HG02623 (cell line): Measurements from ENCODE around the gene STRA6.

ENCODE experiments used
- ATAC-seq: cut with Tn5 transposase; IDR thresholded peaks from one replicate; pipeline ENCODE4 v1.9.1; 2021; ENCODE audit warnings: moderate library complexity; ENCODE audit not compliant: unreplicated experiment

Gene STRA6

DNA sequence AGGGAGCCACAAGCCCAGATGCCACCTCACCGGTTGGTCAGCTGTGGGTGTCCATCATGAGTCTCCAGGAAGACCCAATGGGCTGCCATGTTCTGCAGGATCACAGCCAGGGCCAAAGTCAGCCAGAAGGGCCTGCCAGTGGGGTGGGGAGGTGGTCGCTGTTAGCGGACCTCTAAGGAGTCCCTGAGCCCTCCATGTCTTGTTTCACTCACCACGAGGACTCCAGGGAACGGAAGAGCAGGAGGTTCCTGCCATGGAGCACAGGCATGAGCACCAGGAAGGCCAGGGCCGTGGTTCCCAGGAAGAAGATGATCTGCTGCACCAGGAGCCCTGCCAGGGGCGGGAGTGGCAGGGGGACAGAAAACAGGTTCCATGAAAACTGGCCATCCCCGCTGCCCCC lies 20.5 kb downstream of the STRA6 start:
- ATAC-seq, result no peak

DNA sequence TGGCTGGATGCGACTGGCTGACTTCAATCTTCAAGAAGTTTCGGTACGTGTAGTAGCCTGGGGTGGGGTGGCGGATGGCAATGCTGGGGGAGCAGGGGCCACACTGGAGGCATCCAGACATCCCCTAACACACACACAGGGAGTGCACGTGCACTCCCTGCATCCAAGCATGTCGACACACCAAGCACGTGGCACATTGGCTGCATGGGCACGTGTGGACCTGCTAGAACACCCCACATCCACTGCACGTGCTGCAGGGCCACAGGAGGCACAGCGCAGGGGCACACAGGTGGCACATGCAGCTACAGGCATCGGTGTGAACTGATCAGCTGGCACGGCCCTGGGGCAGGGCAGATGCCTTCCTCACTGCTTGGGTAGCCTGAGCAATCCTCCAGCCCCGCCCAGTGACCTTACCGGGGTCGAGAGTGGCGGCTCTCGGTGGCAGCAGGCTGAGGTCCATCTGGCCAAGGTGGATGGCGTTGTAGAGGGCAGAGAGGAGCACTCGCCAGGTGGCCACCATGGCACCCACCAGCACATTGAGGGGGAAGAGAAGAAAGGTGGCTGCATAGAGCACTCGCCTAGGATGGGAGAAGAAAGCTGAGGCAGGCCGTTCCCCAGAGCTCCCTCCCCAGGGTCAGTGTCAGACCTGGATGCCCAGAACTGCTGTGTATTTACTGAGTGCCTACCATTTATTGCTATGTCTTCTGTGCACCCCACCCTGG lies 21.5 kb downstream of the STRA6 start:
- ATAC-seq, result no peak

DNA sequence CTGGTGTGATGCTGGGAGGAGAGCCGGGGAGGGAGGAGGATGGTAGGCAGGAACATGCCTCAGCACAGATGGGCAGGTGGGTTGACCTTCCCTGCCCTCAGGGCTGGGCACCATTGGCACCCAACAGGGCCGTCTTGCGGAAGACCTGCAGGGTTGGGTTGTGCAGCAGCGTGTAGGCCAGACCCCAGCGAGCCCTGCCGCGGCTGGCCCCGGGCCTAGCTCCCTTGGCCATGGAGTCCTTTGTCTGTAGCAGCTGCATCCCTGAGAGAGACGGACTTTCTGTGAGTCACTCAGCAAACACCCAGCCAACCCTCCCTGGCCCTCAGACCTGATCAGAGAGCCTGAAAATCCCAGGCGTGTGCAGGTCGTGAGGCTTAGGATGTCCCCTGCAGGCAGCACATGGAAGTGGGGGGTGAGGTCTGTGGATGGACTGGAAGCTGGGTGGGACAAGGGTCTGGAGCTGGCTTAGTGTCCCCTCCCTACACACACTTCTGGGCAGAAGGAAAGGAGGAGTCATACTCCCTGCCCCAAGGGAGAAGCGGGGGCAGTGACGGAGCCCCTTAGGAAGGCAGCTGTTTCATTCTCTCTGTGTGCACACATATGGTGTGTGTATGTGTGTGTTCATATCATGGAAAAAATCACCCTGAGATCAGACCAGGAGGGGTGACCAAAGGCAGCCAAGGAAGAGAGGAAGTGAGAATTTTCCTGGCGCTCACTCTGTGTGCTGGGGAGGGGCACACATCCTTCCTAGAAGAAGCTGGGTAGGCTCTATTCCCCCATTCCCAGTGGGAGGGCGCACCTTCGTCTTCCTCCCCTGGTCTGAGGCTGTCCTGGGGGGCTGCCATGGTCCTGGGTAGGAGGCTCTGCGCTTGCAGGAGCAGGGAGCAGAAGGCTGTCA lies 22.4 kb downstream of the STRA6 start:
- ATAC-seq, result no peak

DNA sequence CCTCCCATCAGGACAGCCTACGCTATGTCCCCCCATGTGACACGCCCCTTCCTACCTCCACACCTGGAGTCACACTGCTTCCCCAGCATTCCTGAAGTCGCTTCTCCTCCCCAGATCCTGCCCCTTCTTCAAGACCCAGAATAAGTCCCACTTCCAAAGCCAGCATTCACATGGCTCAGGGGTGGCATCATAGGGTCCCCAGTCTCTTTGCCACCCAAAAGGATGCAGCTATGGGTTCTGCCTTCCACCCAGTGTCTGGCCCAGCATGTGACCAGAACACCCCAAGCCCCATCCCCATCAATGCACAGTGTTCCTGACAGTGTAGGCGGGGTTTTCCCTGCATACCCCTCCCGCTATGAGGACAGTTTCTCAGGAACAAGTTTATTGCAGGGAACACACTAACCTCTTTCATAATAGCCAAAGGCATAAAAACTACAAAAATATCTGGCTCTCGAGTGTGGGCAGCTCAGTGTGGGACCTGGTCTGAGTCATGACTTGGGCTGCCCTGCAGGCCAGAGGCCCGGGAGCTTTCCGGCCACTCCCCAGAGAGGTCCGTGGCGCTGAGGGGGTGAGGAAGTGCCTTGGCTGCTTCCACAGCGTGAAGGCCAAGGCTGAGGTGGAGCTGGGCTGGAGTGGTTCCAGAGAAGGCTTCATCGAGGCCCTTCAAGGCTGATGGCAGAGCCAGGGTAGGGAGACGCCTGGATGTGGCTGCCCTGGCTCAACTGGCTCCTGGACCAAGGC lies 23.3 kb downstream of the STRA6 start:
- ATAC-seq, result no peak

DNA sequence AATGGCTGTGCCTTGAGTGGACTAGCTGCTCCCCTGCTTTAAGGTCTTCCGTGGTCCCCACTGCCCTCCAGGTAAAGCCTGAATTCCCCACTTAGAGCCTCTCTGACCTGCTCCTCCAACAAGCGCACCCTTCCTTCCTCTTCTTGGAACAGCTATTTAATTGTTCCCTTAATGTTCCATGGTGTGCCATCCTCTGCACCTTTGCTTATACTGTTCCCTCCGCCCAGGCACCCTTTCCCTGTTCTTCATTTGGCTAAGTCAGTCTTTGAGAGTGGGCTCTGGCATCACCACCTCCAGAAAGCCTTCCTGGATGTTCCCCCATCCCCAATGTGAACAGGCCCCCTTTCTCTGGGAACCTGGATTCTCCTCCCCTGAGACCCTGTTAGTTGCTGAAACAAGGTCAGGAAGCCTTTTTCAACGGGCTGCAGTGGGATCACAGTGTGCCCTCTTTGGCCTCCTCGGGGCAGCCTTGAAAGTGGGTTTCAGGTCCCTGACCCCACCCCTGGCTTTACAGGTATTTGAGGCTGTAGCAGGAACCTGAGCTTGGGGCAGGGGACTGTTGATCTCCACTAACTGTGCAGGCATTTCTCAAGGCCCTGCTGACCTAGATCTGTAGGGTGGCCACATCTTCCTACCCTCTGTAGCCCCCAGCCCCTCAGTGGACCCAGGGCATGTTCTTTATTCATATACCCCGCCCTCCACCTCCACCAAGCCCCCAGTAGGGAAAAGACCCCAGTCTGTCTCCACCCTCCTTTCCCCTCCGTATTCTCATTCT lies 24.1 kb downstream of the STRA6 start:
- no peak for ATAC-seq

DNA sequence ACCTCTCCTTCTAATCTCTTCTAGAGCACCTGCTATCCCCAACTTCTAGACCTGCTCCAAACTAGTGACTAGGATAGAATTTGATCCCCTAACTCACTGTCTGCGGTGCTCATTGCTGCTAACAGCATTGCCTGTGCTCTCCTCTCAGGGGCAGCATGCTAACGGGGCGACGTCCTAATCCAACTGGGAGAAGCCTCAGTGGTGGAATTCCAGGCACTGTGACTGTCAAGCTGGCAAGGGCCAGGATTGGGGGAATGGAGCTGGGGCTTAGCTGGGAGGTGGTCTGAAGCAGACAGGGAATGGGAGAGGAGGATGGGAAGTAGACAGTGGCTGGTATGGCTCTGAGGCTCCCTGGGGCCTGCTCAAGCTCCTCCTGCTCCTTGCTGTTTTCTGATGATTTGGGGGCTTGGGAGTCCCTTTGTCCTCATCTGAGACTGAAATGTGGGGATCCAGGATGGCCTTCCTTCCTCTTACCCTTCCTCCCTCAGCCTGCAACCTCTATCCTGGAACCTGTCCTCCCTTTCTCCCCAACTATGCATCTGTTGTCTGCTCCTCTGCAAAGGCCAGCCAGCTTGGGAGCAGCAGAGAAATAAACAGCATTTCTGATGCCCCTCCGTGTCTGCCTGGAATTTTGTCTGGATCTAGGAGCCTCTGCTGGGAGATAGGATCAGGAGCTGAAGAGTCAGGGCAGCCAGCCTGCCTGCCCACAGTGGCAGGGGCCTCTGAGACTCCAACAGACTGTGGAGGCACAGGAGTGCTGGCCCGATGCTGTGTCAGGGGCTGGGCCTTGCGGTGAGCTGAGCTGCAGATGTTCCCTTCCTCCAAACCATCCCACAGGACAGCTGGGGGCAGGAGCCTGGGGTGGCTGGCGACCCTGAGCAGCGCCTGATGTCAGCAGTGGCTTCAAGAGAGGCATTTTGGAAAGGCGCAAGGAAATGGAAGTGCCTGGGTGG lies 26.0 kb downstream of the STRA6 start:
- ATAC-seq, result no peak

DNA sequence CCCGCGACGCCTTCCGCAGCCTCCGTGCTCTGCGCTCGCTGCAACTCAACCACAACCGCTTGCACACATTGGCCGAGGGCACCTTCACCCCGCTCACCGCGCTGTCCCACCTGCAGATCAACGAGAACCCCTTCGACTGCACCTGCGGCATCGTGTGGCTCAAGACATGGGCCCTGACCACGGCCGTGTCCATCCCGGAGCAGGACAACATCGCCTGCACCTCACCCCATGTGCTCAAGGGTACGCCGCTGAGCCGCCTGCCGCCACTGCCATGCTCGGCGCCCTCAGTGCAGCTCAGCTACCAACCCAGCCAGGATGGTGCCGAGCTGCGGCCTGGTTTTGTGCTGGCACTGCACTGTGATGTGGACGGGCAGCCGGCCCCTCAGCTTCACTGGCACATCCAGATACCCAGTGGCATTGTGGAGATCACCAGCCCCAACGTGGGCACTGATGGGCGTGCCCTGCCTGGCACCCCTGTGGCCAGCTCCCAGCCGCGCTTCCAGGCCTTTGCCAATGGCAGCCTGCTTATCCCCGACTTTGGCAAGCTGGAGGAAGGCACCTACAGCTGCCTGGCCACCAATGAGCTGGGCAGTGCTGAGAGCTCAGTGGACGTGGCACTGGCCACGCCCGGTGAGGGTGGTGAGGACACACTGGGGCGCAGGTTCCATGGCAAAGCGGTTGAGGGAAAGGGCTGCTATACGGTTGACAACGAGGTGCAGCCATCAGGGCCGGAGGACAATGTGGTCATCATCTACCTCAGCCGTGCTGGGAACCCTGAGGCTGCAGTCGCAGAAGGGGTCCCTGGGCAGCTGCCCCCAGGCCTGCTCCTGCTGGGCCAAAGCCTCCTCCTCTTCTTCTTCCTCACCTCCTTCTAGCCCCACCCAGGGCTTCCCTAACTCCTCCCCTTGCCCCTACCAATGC lies 27.1 kb downstream of the STRA6 start:
- no peak for ATAC-seq

DNA sequence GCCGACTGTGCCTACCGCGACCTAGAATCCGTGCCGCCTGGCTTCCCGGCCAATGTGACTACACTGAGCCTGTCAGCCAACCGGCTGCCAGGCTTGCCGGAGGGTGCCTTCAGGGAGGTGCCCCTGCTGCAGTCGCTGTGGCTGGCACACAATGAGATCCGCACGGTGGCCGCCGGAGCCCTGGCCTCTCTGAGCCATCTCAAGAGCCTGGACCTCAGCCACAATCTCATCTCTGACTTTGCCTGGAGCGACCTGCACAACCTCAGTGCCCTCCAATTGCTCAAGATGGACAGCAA lies 27.7 kb downstream of the STRA6 start:
- no peak for ATAC-seq

DNA sequence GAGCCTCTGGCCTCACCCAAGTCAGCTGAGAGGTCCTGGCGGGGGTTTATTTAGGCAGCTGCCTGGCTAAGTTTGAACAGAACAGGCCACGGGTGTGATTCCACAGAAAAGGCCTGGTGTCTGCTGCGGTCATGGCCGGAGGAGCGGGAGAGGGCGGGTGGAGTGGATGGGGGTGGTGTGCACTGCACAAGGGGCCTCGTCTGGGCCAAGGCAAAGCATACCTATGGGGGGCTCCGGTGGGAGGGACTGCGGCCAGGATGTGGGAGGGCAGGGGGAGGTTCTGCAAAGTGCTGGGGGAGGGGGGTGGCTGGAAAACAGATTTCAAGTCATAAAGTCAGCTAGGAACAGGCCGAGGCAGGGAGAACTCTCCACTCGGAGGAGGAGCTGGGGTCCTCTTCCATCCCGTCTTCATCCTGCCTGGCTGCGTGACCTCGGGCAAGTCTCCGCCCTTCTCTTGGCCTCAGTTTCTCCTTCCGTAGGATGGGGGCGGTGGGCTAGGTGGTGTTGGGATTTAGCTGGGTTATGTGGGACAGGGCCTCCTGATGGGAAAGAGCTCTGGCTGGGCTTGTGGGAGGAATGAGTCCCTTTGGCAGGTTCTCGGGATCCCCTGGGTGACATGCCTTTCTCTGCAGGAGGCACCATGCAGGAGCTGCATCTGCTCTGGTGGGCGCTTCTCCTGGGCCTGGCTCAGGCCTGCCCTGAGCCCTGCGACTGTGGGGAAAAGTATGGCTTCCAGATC lies 28.2 kb downstream of the STRA6 start:
- ATAC-seq, result no peak

DNA sequence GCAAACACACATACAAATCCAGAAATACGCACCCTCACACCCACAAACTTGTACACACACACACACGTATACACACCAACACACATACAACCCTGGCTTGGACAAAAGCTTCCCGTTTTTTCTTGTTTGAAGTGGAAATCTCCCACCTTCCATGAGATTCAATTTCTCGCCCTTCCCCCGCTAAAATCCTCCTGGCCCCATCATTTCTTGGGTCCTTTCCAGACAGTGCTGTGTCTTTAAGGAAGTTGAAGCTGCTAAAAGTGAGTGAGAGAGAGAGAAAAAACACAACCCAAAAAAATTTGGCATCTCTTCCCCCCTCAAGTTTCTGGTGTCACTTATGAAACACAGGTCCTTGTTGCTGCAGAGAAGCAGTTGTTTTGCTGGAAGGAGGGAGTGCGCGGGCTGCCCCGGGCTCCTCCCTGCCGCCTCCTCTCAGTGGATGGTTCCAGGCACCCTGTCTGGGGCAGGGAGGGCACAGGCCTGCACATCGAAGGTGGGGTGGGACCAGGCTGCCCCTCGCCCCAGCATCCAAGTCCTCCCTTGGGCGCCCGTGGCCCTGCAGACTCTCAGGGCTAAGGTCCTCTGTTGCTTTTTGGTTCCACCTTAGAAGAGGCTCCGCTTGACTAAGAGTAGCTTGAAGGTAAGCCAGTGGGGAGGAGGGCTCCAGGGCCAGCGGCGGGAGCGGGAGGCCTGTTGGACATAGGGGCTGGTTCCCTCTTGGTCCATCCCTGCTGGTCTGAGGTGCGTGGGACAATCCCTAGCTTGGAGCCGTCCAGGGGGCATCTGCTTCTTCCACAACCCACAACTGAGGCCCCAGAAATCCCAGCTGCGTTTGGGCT lies 29.0 kb downstream of the STRA6 start, which contains the start of gene ISLR:
Gene ISLR, plus strand, starts transcription at position 331 of the 839 bp plus-strand sequence. CDS start 1,149 bp downstream, outside the sequence.
- no peak for ATAC-seq

DNA sequence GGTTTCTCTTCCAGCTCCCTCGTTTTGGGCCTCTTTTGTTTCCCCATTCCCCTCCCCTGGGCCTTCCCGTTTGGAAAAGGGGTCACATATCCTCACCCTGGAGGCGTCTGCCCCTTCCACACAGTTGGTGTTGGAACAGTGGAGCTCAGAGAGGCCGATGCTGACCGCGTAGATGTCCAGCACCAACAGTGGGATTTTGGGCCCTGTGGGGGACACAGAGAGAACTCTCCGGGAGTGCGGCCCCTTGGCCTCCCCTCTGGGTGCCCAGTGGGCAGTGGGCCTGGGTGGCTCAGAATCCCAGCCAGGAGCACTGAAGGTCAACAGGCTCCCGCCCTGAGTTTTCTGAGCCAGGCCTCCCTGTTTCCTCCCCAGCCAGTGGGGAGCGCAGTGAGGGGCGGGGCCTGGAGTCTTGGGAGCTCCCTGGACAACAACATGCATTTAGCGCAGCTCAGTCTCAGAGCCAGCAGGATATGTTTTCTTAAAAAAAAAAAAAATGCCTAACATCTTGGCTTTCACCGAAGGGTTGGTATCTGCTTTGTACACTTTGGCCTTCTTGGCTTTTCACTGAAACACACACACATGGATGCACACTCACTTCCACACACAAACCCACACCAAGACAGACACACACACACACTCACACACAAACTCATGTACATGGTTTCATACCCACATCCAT lies 29.7 kb downstream of the STRA6 start:
- no peak for ATAC-seq

DNA sequence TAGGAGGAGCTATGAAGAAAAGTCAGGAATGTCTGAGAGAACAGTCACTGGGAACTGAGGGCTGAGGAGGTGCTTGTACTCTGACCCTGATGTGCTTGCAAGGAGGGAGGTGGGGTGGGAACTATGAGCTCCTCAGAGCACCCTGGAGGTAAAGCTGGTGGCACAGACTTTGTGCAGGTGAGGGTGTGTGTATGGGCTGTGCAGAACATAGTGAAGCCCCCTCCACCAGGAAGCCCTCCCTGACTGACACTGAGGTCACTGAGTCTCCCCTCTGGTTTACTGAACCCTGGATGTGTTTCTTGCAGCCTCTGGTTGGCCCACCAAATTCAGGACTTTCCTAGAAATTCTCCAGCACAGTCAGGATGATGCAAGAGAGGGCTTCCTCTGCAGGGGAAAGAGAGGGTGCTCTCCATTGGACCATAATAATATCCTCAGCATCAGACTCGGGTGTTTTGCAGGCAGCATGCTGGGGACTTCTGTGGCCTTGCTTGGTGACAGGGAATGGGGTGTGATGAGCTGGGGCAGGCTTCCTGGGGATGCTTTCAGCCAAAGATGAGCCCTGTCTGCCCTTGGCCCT lies 30.5 kb downstream of the STRA6 start:
- ATAC-seq, result no peak

DNA sequence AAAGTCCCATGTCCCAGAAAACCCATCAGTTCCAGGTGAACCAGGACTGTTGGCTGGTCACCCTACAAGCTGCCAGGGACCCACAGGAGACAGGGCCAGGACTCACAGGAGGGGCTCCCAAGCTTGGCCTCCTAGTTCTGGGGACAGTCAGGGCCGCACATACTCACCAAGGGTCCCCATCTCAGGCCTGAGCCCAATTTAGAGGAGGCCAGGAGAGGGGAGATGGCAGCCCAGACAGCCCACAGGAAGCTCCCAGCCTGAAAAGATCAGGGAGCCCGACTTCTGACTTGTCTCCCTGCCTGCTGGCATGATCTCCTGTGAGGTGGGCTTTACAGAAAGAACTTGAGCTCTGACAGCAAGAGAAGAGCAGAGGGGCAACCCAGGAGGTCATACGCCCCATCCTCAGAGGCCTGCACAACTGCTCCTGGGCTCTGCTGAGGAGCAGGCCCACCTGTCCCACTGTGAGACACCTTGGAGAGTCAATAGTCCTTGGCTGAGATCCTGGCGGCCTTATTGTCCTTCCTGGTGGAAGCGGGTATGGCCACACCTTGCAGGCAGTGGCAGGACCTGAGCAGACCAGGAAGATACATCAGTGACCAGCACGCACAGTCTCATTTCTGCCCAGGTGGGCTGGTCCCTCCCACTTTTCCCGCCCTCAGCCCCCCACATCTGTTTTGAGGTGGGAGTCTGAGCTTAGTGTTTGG lies 31.6 kb downstream of the STRA6 start:
- ATAC-seq, result no peak

DNA sequence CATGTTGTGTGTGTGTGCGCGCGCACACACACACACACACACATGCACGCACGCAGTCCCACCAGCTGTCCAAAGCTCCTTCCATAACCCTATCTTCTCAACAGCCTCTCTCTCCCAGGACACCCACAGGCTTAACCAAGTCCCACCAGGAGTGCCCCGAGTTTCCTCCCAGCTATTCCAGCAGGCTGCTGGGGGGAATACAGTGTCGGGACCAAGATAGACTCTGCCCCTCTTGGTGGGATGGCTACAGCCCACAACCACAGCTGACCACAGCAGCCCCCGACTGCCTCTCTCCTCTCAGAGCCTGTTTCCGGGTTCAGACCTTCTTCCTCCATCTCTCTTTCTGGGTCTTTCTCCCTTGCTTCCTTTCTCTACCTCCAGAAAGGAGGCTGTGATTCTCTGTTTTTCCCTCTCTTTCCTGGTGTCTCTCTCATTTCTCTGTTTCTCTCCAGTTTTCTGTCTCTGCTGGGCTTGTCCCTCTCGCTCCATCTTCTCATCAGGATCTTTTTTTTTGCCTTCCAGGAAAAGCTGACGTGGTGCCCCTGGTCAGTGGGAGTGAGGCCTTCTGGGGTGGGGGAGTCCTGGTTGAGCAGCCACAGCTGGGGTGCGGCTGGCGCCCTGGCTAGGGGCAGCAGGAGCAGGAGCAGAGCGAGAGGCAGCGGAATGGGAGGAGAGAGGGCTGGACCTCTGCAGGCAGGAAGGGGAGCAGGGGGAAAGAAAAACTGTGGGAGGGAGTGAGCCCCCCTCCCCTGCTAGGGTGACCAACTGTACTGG lies 32.3 kb downstream of the STRA6 start:
- ATAC-seq, result no peak

DNA sequence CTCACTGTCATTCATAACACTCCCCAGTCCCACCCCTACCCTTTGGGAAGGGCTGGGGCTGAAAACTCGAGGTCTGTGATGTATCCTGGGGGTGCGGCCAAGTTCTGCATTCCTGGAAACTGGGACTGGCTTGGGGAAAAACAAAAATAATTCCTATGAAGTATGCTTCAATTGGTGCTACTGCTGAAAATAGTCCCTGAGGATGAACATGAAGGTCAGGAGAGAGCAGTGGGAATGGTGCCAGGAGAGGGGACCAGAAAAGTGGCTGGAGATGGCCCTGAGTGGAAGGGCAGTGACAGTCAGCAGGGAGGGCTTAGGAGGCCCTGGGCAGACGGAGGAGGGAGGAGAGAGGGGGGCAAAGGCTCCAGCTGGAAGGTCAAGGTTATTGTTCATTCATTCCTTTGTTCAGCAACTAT lies 33.9 kb downstream of the STRA6 start:
- no peak for ATAC-seq
